Mononuclear cell (primary cell): ENCODE data around the gene MEF2D. TPM values are rescaled to one million over a fixed set of nuclear protein-coding genes. Genes with fewer than 3 reads are reported as not detected.

Experiments used
- H3K27me3 ChIP-seq: 2 replicates; pipeline ENCODE4 v1.6.0; 2011; ENCODE audit warnings: low read length, control low read depth; ENCODE audit not compliant: insufficient read depth
- H3K4me1 ChIP-seq: 2 replicates; pipeline ENCODE4 v1.5.1; 2011; ENCODE audit warnings: mild to moderate bottlenecking, low read length, control low read depth; ENCODE audit not compliant: insufficient read depth
- H3K4me3 ChIP-seq: 2 replicates; pipeline ENCODE4 v1.5.1; 2011; ENCODE audit warnings: mild to moderate bottlenecking, low read length, moderate library complexity
- H3K9me3 ChIP-seq: 2 replicates; pipeline ENCODE4 v1.5.1; 2011; ENCODE audit warnings: low read depth, mild to moderate bottlenecking, control low read depth, low read length
- total RNA-seq: library from RNA; depleted of rRNA; stranded (reverse); fragments of >200 nt; gene quantifications from one replicate; pipeline ENCODE4 v1.2.3, GENCODE V29; 2012

The MEF2D gene
- total RNA-seq, 1 donor: 52.7 TPM

DNA sequence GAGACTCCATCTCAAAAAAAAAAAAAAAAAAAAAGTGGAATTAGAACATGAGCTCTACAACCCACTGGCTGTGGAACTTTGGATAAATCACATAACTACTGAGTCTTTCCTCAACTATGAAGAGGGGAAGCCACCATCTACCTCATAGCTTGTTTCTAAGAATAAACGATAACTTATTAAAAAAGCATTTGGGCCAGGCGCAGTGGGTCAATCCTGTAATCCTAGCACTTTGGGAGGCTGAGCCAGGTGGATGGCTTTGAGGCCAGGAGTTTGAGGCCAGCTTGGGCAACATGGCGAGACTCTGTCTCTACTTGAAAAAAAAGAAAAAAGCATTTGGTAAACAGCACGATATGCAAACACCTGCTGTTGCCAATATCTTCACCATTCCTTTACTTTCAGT is 31.8 kb upstream of the MEF2D start:
- H3K4me1 ChIP-seq: no peaks in the 10 kb centered on the region
- no peaks in the 10 kb centered on the region for H3K27me3 ChIP-seq
- H3K4me3 ChIP-seq: no peak overlapping the region
- H3K9me3 ChIP-seq: no peaks in the 10 kb centered on the region

- H3K4me3 ChIP-seq: no peak overlapping the region
- H3K4me1 ChIP-seq: peaks cover 17% of the 10 kb centered on the region
- no peaks in the 10 kb centered on the region for H3K9me3 ChIP-seq
- no peaks in the 10 kb centered on the region for H3K27me3 ChIP-seq
Measured at GRCh38 chr1:156530006-156530405, 29.4 kb upstream of the MEF2D start.

- no peaks in the 10 kb centered on the region for H3K9me3 ChIP-seq
- H3K4me3 ChIP-seq: no peak overlapping the region
- no peaks in the 10 kb centered on the region for H3K27me3 ChIP-seq
- peaks cover 27% of the 10 kb centered on the region for H3K4me1 ChIP-seq
Measured at GRCh38 chr1:156528875-156529425, 28.4 kb upstream of the MEF2D start.

- Histone ChIP-seq H3K9me3 (no peaks in the 10 kb centered on the region), H3K4me3 (no peak overlapping the region), H3K4me1 (peaks cover 33% of the 10 kb centered on the region), H3K27me3 (no peaks in the 10 kb centered on the region)
Measured at GRCh38 chr1:156528231-156528630, 27.7 kb upstream of the MEF2D start.

GRCh38 chr1:156527584-156527983 is 27.0 kb upstream of the MEF2D start:
- Histone ChIP-seq H3K27me3 (no peaks in the 10 kb centered on the region), H3K4me1 (peaks cover 33% of the 10 kb centered on the region), H3K4me3 (no peak overlapping the region), H3K9me3 (no peaks in the 10 kb centered on the region)

DNA sequence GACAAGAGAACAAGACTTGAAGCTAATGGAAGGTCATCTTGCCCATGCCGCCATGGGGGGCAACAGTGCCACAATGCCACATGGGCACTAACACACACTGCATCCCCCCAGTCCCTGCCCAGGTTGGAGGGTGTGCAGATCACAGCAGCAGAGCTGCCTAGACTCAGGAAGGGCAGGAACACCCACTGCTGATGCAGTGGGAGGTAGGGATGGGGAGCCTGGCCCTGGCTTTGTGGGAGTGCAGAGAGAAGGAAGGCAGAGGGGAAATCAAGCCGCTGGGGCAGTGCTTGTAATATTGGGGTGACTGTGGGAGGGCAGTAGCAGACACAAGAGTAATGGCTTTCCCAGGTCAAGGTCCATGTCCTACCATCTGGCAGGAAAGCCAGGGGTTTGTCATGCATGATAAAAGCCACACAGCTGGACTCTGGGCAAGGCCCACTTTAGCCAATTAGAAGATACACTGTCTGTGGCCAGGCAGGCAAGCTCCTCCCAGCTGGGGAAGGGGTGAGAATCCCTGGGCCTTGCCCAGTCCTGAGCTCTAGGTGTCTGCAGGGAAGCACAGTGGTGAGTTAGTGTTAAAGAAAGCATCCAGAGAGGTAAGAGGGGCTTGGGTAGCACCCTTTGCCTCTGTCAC is 25.4 kb upstream of the MEF2D start:
- H3K4me3 ChIP-seq: no peak overlapping the region
- no peaks in the 10 kb centered on the region for H3K9me3 ChIP-seq
- H3K27me3 ChIP-seq: no peaks in the 10 kb centered on the region
- H3K4me1 ChIP-seq: peaks cover 33% of the 10 kb centered on the region

GRCh38 chr1:156525071-156525501 is 24.5 kb upstream of the MEF2D start:
- Histone ChIP-seq H3K27me3 (no peaks in the 10 kb centered on the region), H3K9me3 (no peaks in the 10 kb centered on the region), H3K4me3 (no peak overlapping the region), H3K4me1 (peaks cover 33% of the 10 kb centered on the region)

DNA sequence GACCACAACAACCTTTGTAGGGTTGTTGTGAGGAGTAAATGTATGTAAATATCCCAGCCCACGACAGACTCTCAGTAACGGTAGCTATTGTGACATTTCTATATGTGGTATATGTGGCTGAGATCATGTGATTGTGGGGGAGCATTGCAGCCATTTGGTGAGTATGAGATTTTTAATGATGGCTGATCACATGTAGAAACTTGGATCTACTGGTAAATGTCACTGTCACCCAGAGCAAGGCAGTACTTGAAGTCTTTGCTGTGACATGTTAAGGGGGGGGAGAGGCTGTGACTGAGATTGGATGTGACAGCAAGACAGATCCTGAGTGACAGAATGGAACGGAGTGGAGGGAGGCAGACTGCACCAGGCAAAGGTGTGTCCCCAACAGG is 23.9 kb upstream of the MEF2D start:
- no peak overlapping the region for H3K4me3 ChIP-seq
- no peaks in the 10 kb centered on the region for H3K27me3 ChIP-seq
- H3K9me3 ChIP-seq: no peaks in the 10 kb centered on the region
- H3K4me1 ChIP-seq: peaks cover 33% of the 10 kb centered on the region

DNA sequence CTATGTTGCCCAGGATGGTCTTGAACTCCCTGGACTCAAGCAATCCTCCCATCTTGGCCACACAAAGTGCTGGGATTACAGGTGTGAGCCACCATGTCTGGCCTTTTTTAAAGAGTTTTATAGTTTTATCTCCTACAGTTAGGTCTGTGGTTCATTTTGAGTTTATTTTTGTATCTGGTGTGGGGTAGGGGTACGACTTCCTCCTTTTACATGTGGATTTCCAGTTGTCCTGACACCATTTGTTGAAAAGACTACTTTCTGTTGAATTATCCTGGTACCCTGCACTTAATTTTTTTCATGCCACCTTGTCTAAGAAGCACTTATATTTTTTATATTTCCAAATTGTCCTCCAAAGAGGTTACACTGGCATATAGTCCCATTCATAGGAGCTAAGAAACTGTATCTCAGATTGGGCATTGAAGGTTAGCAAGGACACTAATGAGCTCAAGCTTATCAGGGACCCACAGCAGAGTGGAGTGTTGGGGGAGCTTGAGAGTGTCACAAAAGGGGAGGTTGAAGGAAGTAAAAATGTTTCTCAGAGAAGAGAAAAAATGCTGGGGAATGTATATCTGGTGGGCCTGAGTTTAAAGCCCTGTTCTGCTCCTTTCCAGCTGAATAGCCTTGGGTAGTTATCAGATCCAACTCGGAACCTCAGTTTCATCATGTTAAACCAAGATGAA is 23.4 kb upstream of the MEF2D start:
- peaks cover 33% of the 10 kb centered on the region for H3K4me1 ChIP-seq
- no peaks in the 10 kb centered on the region for H3K9me3 ChIP-seq
- no peak overlapping the region for H3K4me3 ChIP-seq
- H3K27me3 ChIP-seq: no peaks in the 10 kb centered on the region

- no peak overlapping the region for H3K4me3 ChIP-seq
- no peaks in the 10 kb centered on the region for H3K27me3 ChIP-seq
- H3K4me1 ChIP-seq: peaks cover 33% of the 10 kb centered on the region
- no peaks in the 10 kb centered on the region for H3K9me3 ChIP-seq
Measured at GRCh38 chr1:156522443-156522970, 21.9 kb upstream of the MEF2D start.

GRCh38 chr1:156517748-156518147 is 17.2 kb upstream of the MEF2D start:
- Histone ChIP-seq H3K9me3 (no peaks in the 10 kb centered on the region), H3K4me1 (peaks cover 6% of the 10 kb centered on the region), H3K27me3 (no peaks in the 10 kb centered on the region), H3K4me3 (no peak overlapping the region)

GRCh38 chr1:156516821-156517220 is 16.2 kb upstream of the MEF2D start:
- Histone ChIP-seq H3K9me3 (no peaks in the 10 kb centered on the region), H3K27me3 (no peaks in the 10 kb centered on the region), H3K4me1 (peaks cover 11% of the 10 kb centered on the region), H3K4me3 (no peak overlapping the region)

GRCh38 chr1:156515956-156516355 is 15.4 kb upstream of the MEF2D start:
- peaks cover 14% of the 10 kb centered on the region for H3K4me1 ChIP-seq
- H3K9me3 ChIP-seq: no peaks in the 10 kb centered on the region
- no peaks in the 10 kb centered on the region for H3K27me3 ChIP-seq
- no peak overlapping the region for H3K4me3 ChIP-seq

- no peaks in the 10 kb centered on the region for H3K27me3 ChIP-seq
- H3K4me3 ChIP-seq: no peak overlapping the region
- H3K9me3 ChIP-seq: no peaks in the 10 kb centered on the region
- H3K4me1 ChIP-seq: peaks cover 29% of the 10 kb centered on the region
Measured at GRCh38 chr1:156513185-156513584, 12.6 kb upstream of the MEF2D start.

GRCh38 chr1:156511644-156512043 is 11.1 kb upstream of the MEF2D start:
- no peak overlapping the region for H3K4me3 ChIP-seq
- peaks cover 39% of the 10 kb centered on the region for H3K4me1 ChIP-seq
- H3K27me3 ChIP-seq: no peaks in the 10 kb centered on the region
- no peaks in the 10 kb centered on the region for H3K9me3 ChIP-seq
